IMR-90 (cell line): ENCODE measurements around the gene CACNB2. TPM values are rescaled to one million over a fixed set of nuclear protein-coding genes. Genes with fewer than 3 reads are reported as not detected.

ENCODE experiments used
- ATAC-seq: fragments of 200-7000 bp; cut with Tn5 transposase; 2 replicates; pipeline ENCODE4 v1.9.1; 2020; ENCODE audit warnings: low read depth, mild to moderate bottlenecking, moderate library complexity
- BruUV-seq: library from RNA; stranded (reverse); fragments of 400-500 nt; replicated peaks from 2 replicates; lab custom pipeline; 2021; lab: Mats Ljungman, UMichigan
- CTCF ChIA-PET: fragments of 300-600 bp; formaldehyde crosslinking; extraction: SDS; loops from one replicate; lab custom pipeline; 2021; ENCODE audit warnings: antibody characterized with exemption; lab: Yijun Ruan, JAX
- POLR2A ChIA-PET: fragments of 300-600 bp; sonication (Branson Sonifier 250); formaldehyde crosslinking; loops from one replicate; lab custom pipeline; 2022; ENCODE audit warnings: antibody characterized with exemption; ENCODE audit not compliant: unreplicated experiment; lab: Charles Lee
- DNase-seq: peaks from one replicate; pipeline ENCODE4 v3.0.0; 2013
- H2AFZ ChIP-seq: replicated peaks from 2 replicates; pipeline ENCODE3; 2013; ENCODE audit warnings: low read length, mild to moderate bottlenecking; ENCODE audit not compliant: poor library complexity
- H2AK5ac ChIP-seq: 2 replicates; pipeline ENCODE4 v1.6.1; 2013; ENCODE audit warnings: low read depth, low read length, inconsistent platforms
- H2AK9ac ChIP-seq: replicated peaks from 2 replicates; pipeline ENCODE3; 2013; ENCODE audit warnings: mild to moderate bottlenecking, low read depth, low read length, moderate library complexity; ENCODE audit not compliant: poor library complexity
- H2BK120ac ChIP-seq: 2 replicates; pipeline ENCODE4 v1.6.1; 2013; ENCODE audit warnings: low read depth, low read length, inconsistent platforms
- H2BK15ac ChIP-seq: 3 replicates; pipeline ENCODE4 v1.6.1; 2013; ENCODE audit warnings: low read depth, low read length, inconsistent platforms
- H2BK20ac ChIP-seq: 2 replicates; pipeline ENCODE4 v1.6.1; 2013; ENCODE audit warnings: low read depth, mild to moderate bottlenecking, inconsistent platforms, low read length, moderate library complexity
- H2BK5ac ChIP-seq: 2 replicates; pipeline ENCODE4 v1.6.1; 2013; ENCODE audit warnings: mild to moderate bottlenecking, low read depth, low read length, inconsistent platforms; ENCODE audit not compliant: poor library complexity, severe bottlenecking
- H3K14ac ChIP-seq: replicated peaks from 2 replicates; pipeline ENCODE4 v1.6.1; 2013; ENCODE audit warnings: low read depth, low read length, inconsistent platforms
- H3K18ac ChIP-seq: 2 replicates; pipeline ENCODE4 v1.6.1; 2013; ENCODE audit warnings: low read depth, low read length, control low read depth
- H3K23ac ChIP-seq: 2 replicates; pipeline ENCODE4 v1.6.1; 2013; ENCODE audit warnings: low read depth, low read length, inconsistent platforms
- H3K27ac ChIP-seq: 2 replicates; pipeline ENCODE4 v1.5.1; 2013; ENCODE audit warnings: mild to moderate bottlenecking, control low read depth, low read length; ENCODE audit not compliant: insufficient read depth
- H3K27me3 ChIP-seq: 2 replicates; pipeline ENCODE4 v1.6.1; 2013; ENCODE audit warnings: low read length; ENCODE audit not compliant: control insufficient read depth, insufficient read depth
- H3K36me3 ChIP-seq: 2 replicates; pipeline ENCODE4 v1.6.1; 2013; ENCODE audit warnings: low read length, mixed read lengths; ENCODE audit not compliant: control insufficient read depth, insufficient read depth
- H3K4ac ChIP-seq: 2 replicates; pipeline ENCODE4 v1.6.1; 2013; ENCODE audit warnings: low read depth, low read length, inconsistent platforms
- H3K4me1 ChIP-seq: 2 replicates; pipeline ENCODE4 v1.6.1; 2013; ENCODE audit warnings: low read length, mixed read lengths; ENCODE audit not compliant: control insufficient read depth, insufficient read depth
- H3K4me2 ChIP-seq: 2 replicates; pipeline ENCODE4 v1.6.1; 2013; ENCODE audit warnings: low read depth, mild to moderate bottlenecking, control low read depth, low read length, moderate library complexity
- H3K4me3 ChIP-seq: 2 replicates; pipeline ENCODE4 v1.5.1; 2013; ENCODE audit warnings: low read depth, mild to moderate bottlenecking, control low read depth, low read length, moderate library complexity; ENCODE audit not compliant: insufficient read depth
- H3K56ac ChIP-seq: 2 replicates; pipeline ENCODE4 v1.6.1; 2013; ENCODE audit warnings: low read length, inconsistent platforms; ENCODE audit not compliant: insufficient read depth; ENCODE audit errors: extremely low read depth
- H3K79me1 ChIP-seq, 2 experiments: 2 replicates each; pipeline ENCODE4 v1.6.1; 2013; ENCODE audit warnings: low read length in 2 of 2, inconsistent platforms in 1 of 2, low read depth in 1 of 2
- H3K9ac ChIP-seq: 2 replicates; pipeline ENCODE4 v1.6.1; 2013; ENCODE audit warnings: low read depth, low read length, control low read depth
- H3K9me1 ChIP-seq: 2 replicates; pipeline ENCODE4 v1.6.1; 2013; ENCODE audit warnings: low read length, inconsistent platforms; ENCODE audit not compliant: insufficient read depth
- H3K9me3 ChIP-seq: 2 replicates; pipeline ENCODE4 v1.6.1; 2013; ENCODE audit warnings: low read length; ENCODE audit not compliant: control insufficient read depth, insufficient read depth
- H4K20me1 ChIP-seq: 2 replicates; pipeline ENCODE4 v1.6.1; 2013; ENCODE audit warnings: low read length, inconsistent platforms; ENCODE audit not compliant: insufficient read depth
- H4K5ac ChIP-seq: 2 replicates; pipeline ENCODE4 v1.6.1; 2013; ENCODE audit warnings: mild to moderate bottlenecking, low read depth, low read length, control low read depth
- H4K8ac ChIP-seq, 2 experiments: 2 replicates each; pipeline ENCODE4 v1.6.1; 2013; ENCODE audit warnings: low read depth in 2 of 2, low read length in 2 of 2, control low read depth in 1 of 2, inconsistent platforms in 1 of 2
- H4K91ac ChIP-seq: 2 replicates; pipeline ENCODE4 v1.6.1; 2013; ENCODE audit warnings: low read depth, low read length, inconsistent platforms; ENCODE audit not compliant: insufficient read depth
- BHLHE40 ChIP-seq: fragments of 150-350 bp; IDR thresholded peaks from 2 replicates; pipeline ENCODE4 v1.6.1; 2016; ENCODE audit warnings: mild to moderate bottlenecking, low read depth, low read length
- CEBPB ChIP-seq: IDR thresholded peaks from 2 replicates; pipeline ENCODE4 v1.6.1; 2012; ENCODE audit warnings: low read depth, low read length, improper control_type of control experiment
- CHD1 ChIP-seq: IDR thresholded peaks from 2 replicates; pipeline ENCODE4 v1.6.1; 2012; ENCODE audit warnings: low read depth, low read length, improper control_type of control experiment
- CTCF ChIP-seq: conservative IDR thresholded peaks from 2 replicates; pipeline ENCODE4 v1.5.1; 2012; ENCODE audit warnings: mild to moderate bottlenecking, low read depth, low read length, improper control_type of control experiment
- ELK1 ChIP-seq: fragments of 150-350 bp; IDR thresholded peaks from 2 replicates; pipeline ENCODE4 v1.6.1; 2016; ENCODE audit warnings: low read depth, mild to moderate bottlenecking, low read length, moderate library complexity, borderline replicate concordance
- FOS ChIP-seq: fragments of 150-350 bp; IDR thresholded peaks from 2 replicates; pipeline ENCODE4 v1.6.1; 2016; ENCODE audit warnings: low read depth, low read length
- MAFK ChIP-seq: IDR thresholded peaks from 2 replicates; pipeline ENCODE4 v1.6.1; 2012; ENCODE audit warnings: low read depth, low read length, improper control_type of control experiment
- MAZ ChIP-seq: IDR thresholded peaks from 2 replicates; pipeline ENCODE4 v1.6.1; 2012; ENCODE audit warnings: low read depth, mild to moderate bottlenecking, low read length, improper control_type of control experiment, moderate library complexity, borderline replicate concordance
- MXI1 ChIP-seq: IDR thresholded peaks from 2 replicates; pipeline ENCODE4 v1.6.1; 2012; ENCODE audit warnings: low read depth, mild to moderate bottlenecking, low read length, moderate library complexity, borderline replicate concordance
- NFE2L2 ChIP-seq: fragments of 150-350 bp; IDR thresholded peaks from 2 replicates; pipeline ENCODE4 v1.6.1; 2016; ENCODE audit warnings: low read depth, mild to moderate bottlenecking, low read length
- POLR2A ChIP-seq: IDR thresholded peaks from 2 replicates; pipeline ENCODE4 v1.6.1; 2012; ENCODE audit warnings: mild to moderate bottlenecking, low read depth, low read length
- RAD21 ChIP-seq: IDR thresholded peaks from 2 replicates; pipeline ENCODE4 v1.6.1; 2012; ENCODE audit warnings: low read length, improper control_type of control experiment
- RCOR1 ChIP-seq: IDR thresholded peaks from 2 replicates; pipeline ENCODE4 v1.6.1; 2012; ENCODE audit warnings: mild to moderate bottlenecking, low read length, improper control_type of control experiment; ENCODE audit not compliant: insufficient replicate concordance
- RFX5 ChIP-seq: IDR thresholded peaks from 2 replicates; pipeline ENCODE4 v1.8.0; 2012; ENCODE audit warnings: low read depth, mild to moderate bottlenecking, low read length, moderate library complexity
- SMC3 ChIP-seq: fragments of 150-350 bp; IDR thresholded peaks from 2 replicates; pipeline ENCODE4 v1.6.1; 2016; ENCODE audit warnings: low read depth, mild to moderate bottlenecking, antibody characterized with exemption, low read length, moderate library complexity
- USF2 ChIP-seq: fragments of 150-350 bp; IDR thresholded peaks from 2 replicates; pipeline ENCODE4 v1.6.1; 2017; ENCODE audit warnings: mild to moderate bottlenecking, antibody characterized with exemption, low read length, low read depth
- WGBS, 2 experiments: methylation state at CpG; one replicate each; pipeline versions ENCODE4 v1.1.5 to v1.1.7; 2013; ENCODE audit warnings: missing lambda C conversion rate in 2 of 2; ENCODE audit not compliant: insufficient read length in 1 of 2; ENCODE audit errors: extremely low coverage in 2 of 2; 5-methylcytosine and 5-hydroxymethylcytosine counted together
- dilution Hi-C: fragments of 300-500 bp; cut with HindIII; formaldehyde crosslinking; loops from one replicate; pipeline ENCODE4 v1.14.3; 2018; ENCODE audit warnings: low sequenced_read_pairs; ENCODE audit not compliant: unreplicated experiment
- in situ Hi-C: fragments of 300-500 bp; cut with MboI; formaldehyde crosslinking; loops from 3 replicates; pipeline ENCODE4 v1.14.3; 2019; ENCODE audit warnings: low sequenced_read_pairs, inconsistent platforms, mixed read lengths
- intact Hi-C: fragments of 100-400 bp; cut with micrococcal nuclease; formaldehyde crosslinking; loops from 2 replicates; pipeline ENCODE4 v1.10.0; 2022
- polyA plus RNA-seq, 3 experiments: library from polyadenylated mRNA; depleted of rRNA; stranded (reverse); fragments of >200 nt; gene quantifications; 2 replicates each; pipeline ENCODE4 v1.2.3, GENCODE V29; 2012; ENCODE audit warnings: low replicate concordance in 1 of 3
- total RNA-seq: library from RNA; depleted of rRNA; stranded (reverse); fragments of >200 nt; gene quantifications from 2 replicates; pipeline ENCODE4 v1.2.3, GENCODE V29; 2012

The CACNB2 gene
- total and polyA plus RNA-seq, 2 of the 4 experiments (the other 2 are of a cell fraction): 0.36 TPM

GRCh38 chr10:18528292-18528691 is 388.1 kb downstream of the CACNB2 start:
- Histone ChIP-seq H2BK120ac (no peak overlapping the region), H3K18ac (no peak overlapping the region), H4K91ac (no peak overlapping the region), H3K4me1 (peaks cover 10% of the 10 kb centered on the region), H2AFZ (no peak overlapping the region), H4K8ac (no peak overlapping the region), H3K27ac (peak overlapping the region; percentile 84; the same call in 1 of the 2 replicates), H2BK5ac (peak overlapping the region; percentile 73), H3K9me1 (peaks cover 4% of the 10 kb centered on the region), H2AK9ac (no peak overlapping the region), H3K9me3 (peaks cover 4% of the 10 kb centered on the region; the same call in 1 of the 2 replicates), H3K4ac (no peak overlapping the region), H3K4me2 (no peak overlapping the region), H2AK5ac (no peak overlapping the region), H3K36me3 (no peaks in the 10 kb centered on the region), H3K79me1 (no peaks in the 10 kb centered on the region), H2BK15ac (no peak overlapping the region), H3K4me3 (no peak overlapping the region), H3K27me3 (no peaks in the 10 kb centered on the region), H3K14ac (no peak overlapping the region), H4K5ac (no peak overlapping the region), H2BK20ac (no peak overlapping the region), H4K20me1 (no peaks in the 10 kb centered on the region), H3K9ac (no peak overlapping the region), H3K23ac (no peak overlapping the region), H3K56ac (no peak overlapping the region)
- 40% methylated on average over 1 of the region's 3 CpGs; no CpG with 5 or more reads in 1 of the 2 experiments for WGBS, 2 experiments
- ChIA-PET CTCF (no interaction called here), POLR2A (no interaction called here)
- in situ Hi-C loops: no loop called here
- ATAC-seq: peak; percentile 76
- intact Hi-C loops: loop anchor here (10.0 kb wide), 1 partner anchor 183 kb away; no protein-coding TSS in a partner anchor
- dilution Hi-C loops: no loop called here
- no TSS peak for BruUV-seq
- TF ChIP-seq CTCF (no peak), MXI1 (no peak), RAD21 (no peak), MAFK (no peak), USF2 (no peak), CEBPB (no peak), SMC3 (no peak), POLR2A (no peak), CHD1 (no peak), RCOR1 (no peak), MAZ (no peak), FOS (no peak), RFX5 (no peak), NFE2L2 (no peak), ELK1 (no peak), BHLHE40 (no peak)
- DNase-seq: peak; percentile 54
